Activated CD4-positive, alpha-beta T cell treated with anti-CD3 and anti-CD28 coated beads, Interleukin-2, Interleukin-4, amounts not matched to agents 100 ng/mL and 50 ng/mL, durations not matched to agents 16 hours and 8 hours (primary cell): ENCODE results near the gene AGPAT3.

Experiments used
- DNase-seq: peaks from one replicate; pipeline ENCODE4 v3.0.0-alpha.2; 2020; ENCODE audit warnings: low spot score

AGPAT3 gene

DNA sequence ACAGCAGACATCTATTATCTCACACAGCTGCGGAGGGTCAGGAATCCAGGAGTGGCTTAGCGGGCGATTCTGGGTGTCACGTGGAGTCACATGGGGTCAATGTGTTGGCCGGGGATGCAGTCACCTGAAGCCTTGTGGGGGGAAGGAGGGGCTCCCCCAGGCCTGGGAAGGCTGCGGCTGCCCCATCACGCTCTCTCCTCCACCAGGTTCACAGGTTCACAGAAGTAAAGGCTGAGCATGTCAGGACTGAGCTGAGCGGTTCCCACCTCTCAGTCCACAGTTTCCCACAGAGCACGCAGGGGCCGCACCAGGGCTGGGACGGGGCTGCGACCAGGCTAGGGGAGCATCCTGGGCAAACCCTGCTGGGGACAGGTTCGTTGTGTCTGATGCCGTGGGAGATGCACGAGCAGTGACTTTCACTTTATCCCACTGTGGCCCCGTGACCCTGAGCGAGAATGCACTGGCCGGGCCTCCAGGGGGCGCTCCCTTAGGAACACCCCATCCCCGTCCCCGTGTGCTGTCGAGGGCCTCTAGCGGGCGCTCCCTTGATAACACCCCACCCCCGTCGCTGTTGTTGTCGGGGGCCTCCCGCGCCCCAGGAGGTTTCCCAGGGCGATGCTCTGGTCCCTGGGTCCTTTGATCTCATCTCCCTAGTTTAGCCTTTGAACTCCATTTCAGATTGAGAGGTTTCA, 73.9 kb downstream of the AGPAT3 start:
- DNase-seq: peak; percentile 88

DNA sequence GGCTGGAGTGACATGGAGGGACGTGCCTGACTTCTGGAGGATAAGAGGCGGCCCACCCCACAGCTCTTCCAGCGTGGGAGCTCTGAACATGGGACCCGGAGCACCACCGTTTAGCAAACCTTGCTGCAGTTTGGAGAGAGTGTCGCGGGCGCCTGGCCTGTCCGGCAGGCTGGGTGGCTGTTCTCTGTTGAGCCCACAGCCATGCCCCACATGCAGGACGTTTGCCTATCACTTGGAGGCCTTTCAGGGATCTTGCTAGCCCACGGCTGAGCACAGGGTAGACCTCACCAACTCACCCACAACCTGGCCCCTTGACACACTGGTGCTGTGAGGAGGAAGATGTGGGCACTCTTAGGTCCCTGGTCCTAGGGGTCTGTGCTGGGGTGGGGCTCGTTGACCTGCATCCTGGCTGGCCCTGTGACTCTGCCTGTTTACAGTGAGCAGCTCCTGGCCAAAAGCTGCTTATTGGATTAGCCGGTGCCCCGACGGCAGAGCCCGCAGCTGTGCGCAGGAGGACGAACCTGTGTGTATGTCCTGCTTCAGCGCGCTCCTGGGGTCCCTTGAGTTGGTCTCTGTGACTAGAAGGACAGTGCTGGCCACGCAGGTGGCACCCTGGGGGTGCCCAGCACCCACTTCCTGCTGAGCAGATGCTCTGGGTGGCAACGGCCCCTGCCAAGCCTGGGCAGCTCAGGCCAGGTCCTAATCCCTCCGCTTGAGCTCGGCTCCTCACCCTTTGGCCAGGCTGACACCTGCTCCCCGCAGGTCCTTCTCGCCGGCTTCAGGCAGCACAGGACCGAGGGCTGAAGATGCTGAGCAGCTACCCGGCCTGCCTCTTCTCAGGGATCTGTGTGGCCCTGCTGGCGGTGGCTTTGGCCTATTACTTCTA, 74.7 kb downstream of the AGPAT3 start:
- DNase-seq: no peak

DNA sequence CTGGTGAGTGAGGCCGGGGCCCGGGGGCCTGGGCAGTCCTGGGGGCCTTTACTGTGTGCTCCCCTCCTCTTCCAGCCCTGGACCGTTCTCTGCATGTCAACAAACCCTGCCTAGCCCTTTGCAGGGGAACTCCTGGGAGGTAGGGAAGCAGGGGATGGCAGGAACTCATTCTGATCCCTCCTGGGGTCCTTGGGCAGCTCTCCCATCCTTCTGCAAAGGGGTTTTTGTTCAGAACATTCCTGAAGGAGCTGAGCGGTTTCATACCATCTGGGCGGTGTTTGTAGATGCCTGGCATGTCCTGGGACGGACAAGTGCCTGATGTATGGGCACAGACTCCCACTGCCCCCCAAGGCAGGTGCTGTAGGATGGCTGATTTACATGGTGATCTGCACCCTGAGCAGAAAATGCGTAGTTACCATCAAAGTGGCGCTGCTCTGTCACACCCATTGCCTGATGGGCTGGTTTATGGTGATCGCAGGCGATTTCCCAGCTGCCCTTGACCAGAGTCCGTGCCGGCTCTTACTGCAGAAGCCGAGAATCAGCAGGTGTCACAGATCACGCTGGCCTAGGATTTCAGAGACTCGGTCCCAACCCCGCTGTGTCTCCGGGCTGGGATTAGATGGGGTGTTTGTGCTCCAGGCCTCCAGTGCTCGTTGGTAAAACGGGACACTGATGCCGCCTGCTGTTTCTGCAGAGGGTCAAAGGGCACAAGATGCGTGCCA, 75.5 kb downstream of the AGPAT3 start:
- no peak for DNase-seq

GRCh38 chr21:43942201-43942600, 77.2 kb downstream of the AGPAT3 start:
- no peak for DNase-seq

DNA sequence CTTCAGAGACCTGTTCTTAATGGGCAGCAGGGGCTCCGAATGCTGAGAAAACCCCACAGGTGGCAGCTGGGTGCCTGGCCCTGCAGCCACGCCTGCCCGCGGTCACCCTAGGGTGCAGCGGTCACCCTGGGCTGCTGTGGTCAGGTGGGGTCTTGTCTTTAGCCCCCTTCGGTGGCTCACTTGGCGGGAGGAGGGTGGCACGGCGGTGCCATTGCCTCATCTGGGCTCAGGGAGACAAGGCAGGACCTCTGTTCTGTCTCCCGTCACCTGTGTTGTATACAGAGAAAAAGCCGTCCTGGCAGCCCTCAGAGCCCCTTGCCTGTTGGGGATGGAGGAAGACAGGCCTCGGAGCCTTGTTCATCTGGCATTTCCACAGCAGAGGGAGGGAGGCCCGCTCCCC, 77.6 kb downstream of the AGPAT3 start:
- no peak for DNase-seq

GRCh38 chr21:43943512-43944077, 78.6 kb downstream of the AGPAT3 start:
- DNase-seq: no peak

GRCh38 chr21:43944078-43944633, 79.1 kb downstream of the AGPAT3 start:
- no peak for DNase-seq

DNA sequence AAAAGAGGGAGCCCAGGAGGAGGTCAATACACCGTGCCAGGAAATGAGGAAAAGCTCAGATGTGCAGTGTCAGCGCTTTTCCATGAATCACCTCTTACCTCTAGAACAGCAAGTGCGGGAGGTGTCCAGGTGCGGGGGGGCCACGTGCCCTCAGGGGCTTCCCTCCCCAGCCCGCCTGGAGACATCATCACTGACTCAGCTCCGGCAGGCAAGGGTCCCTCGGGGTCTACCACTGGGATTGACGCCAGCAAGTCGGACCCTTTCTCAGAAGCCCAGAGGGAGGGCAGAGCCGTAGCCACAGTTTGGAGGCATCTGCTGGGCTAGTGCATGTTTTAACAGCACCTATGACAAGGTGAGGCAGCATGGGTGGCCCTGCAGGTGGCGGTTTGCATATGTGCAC, 79.7 kb downstream of the AGPAT3 start:
- no peak for DNase-seq

- DNase-seq: no peak
These were observed 83.9 kb downstream of the AGPAT3 start for GRCh38 chr21:43948740-43949498.

DNA sequence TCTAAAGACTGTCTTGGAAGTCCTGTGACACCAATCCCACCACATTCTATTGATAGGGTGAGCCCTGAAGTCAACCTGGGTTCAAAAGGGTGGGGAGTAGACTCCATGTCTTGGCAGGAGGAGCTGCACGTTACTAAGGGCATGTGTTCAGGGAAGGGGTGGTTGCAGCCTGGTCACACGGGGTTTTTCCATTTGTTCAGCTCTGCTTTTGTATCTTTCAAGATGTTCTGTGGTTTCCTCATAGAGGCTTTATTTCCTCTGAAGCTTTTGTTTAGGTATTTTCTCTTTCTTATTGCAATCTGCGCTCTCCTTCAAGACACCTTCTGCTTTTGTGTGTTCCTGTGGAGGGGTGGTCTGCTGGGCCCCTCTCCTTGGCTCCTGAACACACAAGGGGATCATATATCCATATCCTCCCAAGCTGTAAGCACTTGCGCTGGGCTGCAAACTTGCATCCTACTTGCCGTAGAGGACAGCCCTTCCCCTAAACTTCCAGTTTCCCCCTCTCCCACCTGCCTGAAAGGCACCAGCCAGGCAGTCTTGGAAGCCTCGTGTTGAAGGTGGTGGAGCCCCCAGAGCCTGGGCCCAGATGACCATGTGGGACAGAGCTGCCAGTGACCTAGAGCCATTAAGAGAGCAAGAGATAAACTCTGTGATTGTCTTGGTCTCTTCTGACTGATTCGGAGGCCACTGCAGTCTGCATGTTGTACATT, 84.6 kb downstream of the AGPAT3 start:
- DNase-seq: no peak

DNA sequence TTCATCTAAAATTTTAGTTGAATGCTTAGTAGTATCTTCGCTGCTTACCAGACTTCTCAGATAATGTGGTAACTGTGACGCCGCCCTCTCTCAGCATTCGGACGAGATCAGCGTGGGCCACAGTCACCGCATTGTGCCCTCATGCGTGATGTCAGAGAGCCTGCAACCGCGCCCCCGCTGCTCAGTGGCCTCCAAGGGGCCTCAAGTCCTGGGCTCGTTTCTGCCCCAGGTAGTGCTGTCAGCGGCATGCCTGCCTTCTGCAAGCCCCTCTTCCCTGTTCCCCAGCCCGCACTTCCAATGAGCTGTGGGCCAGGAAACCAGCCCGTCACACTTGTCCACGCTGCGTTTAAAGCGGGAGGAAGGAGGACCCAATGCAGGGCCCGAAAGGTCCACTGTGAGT, 85.5 kb downstream of the AGPAT3 start:
- DNase-seq: no peak

- DNase-seq: no peak
These were observed 85.9 kb downstream of the AGPAT3 start for GRCh38 chr21:43950936-43951335.

DNA sequence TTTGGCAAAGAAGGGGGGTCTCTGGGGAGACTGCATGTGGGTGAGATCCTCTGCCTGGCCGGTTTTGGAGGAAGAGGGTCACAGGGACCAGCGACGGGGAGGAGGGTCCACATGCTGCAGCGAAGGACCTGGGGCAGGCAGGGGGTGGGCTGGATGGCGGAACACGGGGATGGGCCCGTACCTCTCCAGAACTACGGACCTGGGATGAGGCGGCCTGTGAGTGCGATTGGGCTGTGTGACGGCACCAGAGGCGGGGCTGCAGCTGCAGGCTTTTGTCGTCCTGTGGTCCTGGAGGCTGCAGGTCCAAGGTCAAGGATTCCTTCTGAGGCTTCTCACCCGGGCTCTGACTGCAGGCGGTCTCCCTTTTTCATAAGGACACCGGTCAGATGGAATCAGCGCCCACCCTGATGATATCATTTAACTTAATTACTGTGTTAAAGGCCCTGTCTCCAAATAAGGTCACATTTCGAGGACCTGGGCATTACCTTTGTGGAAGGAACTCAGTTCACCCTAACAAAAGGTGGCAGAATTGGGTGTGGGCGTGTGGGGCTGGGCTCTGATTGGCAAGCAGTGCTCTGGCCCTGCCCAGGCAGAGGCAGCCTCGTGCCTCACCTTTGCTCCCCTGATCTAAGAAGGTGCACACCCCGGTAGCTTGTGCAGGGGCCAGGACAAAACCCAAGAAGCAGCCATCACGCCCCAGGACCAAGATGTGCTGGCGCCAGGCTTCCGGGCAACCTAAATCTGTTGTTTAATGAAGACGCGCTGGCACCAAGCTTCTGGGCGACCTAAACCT, 87.1 kb downstream of the AGPAT3 start:
- DNase-seq: no peak

DNA sequence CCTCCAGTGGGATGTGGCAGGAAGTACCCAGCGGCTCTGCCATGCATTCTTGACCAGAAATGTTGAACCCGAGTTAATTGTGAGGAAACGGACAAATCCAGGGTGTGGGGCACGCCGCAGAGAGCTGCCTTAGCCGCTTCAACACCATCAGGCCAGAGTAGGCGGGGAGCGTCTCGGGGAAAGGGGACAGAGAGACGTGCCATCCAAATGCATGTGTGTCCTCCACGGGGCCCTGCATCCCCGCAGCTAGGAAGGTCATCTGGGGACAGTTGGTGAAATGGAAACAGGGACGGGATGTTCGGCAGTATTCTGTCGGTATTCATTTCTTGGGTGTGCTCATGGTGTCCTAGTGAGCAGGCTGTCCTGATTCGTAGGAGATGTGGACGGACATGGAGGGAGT, 88.0 kb downstream of the AGPAT3 start:
- no peak for DNase-seq

DNA sequence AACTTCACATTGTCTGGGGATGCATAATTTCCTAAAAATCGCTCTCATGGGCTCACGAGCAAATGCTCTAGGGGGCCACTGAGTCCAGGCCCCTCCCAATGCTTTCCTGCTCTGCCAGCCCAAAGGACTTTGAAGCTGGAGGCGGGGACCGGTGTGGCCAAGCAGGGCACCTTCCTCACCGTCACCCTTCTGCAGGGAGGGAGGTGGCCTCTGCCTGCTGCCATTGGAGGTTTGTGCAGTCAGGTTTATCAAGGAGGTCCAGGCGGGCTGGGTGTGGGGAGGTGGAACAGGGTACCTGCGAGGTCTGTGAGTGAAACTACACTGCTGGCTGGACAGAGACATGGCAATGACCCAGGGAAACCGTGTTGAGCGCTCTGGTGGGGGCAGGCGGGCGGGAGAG, 89.0 kb downstream of the AGPAT3 start:
- DNase-seq: no peak

DNA sequence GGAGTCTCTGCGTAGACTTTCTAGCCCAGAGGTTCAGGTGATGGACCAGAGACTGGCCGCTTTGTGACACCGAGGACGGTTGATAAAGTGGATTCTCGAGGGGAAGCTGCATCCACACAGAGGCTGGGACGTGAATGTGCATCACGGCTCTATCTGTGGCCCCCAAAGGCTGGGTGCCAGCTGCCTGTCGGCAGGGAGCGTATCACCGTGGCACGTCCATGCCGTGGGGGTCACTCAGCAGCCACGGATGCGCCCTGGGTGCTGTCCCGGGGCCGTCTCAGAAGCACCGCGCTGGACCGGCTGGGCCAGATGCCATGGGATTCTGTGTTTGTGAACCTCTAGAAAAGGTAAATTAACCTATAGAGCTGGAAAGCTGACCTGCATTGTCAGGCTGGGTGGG, 89.9 kb downstream of the AGPAT3 start:
- no peak for DNase-seq

DNA sequence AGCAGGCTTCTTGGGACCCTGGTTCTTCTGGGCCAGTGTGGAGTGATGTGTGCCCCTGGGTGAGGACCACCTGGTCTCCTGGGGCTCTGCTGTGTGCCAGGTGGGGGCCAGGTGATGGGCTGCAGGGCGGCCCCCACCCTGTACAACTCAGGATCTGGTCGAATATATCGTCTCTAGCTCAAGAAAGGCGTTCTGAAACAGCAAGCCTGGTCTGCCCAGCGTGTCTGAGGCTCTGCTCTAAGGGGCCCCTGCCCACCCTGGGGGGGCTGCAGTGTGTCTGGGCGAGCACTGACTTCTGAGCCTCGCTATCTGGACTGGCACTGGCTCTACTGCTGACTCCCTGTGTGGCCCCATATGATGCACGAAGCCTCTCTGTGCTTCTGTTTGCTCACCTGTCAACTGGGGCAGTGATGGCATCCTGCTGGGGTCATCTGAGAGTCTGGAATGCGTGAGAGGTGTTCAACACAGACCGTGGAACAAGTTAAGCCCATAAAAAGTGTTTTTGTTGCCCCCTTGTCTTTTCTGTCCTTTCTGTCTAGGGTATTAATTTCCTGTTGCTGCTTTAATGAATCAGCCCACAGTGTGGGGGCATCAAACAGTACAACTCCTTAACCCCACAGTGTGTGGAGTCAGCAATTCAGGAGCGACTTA, 91.1 kb downstream of the AGPAT3 start:
- no peak for DNase-seq

GRCh38 chr21:43956670-43957035, 91.6 kb downstream of the AGPAT3 start:
- no peak for DNase-seq

GRCh38 chr21:43957128-43957571, 92.1 kb downstream of the AGPAT3 start:
- DNase-seq: no peak
